GM19043 (cell line): ENCODE results near the gene SBF2.

Experiments used
- ATAC-seq: cut with Tn5 transposase; IDR thresholded peaks from one replicate; pipeline ENCODE4 v1.9.1; 2021; ENCODE audit warnings: low read depth; ENCODE audit not compliant: unreplicated experiment

The SBF2 gene

GRCh38 chr11:9874466-9874865 lies 419.6 kb downstream of the SBF2 start:
- no peak for ATAC-seq

GRCh38 chr11:9868641-9869040 lies 425.4 kb downstream of the SBF2 start:
- no peak for ATAC-seq

- no peak for ATAC-seq
Observed at GRCh38 chr11:9862981-9863380, 431.0 kb downstream of the SBF2 start.

GRCh38 chr11:9861860-9862725 lies 431.9 kb downstream of the SBF2 start:
- peak; percentile 95 for ATAC-seq

GRCh38 chr11:9859554-9860305 lies 434.3 kb downstream of the SBF2 start:
- no peak for ATAC-seq

GRCh38 chr11:9858822-9859221 lies 435.2 kb downstream of the SBF2 start:
- no peak for ATAC-seq

- no peak for ATAC-seq
Observed at GRCh38 chr11:9858218-9858617, 435.8 kb downstream of the SBF2 start.

GRCh38 chr11:9855579-9856287 lies 438.3 kb downstream of the SBF2 start:
- no peak for ATAC-seq

GRCh38 chr11:9853929-9854552 lies 440.0 kb downstream of the SBF2 start:
- no peak for ATAC-seq

- no peak for ATAC-seq
Observed at GRCh38 chr11:9852465-9852864, 441.6 kb downstream of the SBF2 start.

GRCh38 chr11:9851366-9851765 lies 442.7 kb downstream of the SBF2 start:
- no peak for ATAC-seq

GRCh38 chr11:9850224-9850895 lies 443.7 kb downstream of the SBF2 start:
- ATAC-seq, result no peak

GRCh38 chr11:9849389-9849788 lies 444.6 kb downstream of the SBF2 start:
- no peak for ATAC-seq

GRCh38 chr11:9847636-9848035 lies 446.4 kb downstream of the SBF2 start:
- ATAC-seq, result no peak

- no peak for ATAC-seq
Observed at GRCh38 chr11:9842923-9843322, 451.1 kb downstream of the SBF2 start.

- ATAC-seq, result no peak
Observed at GRCh38 chr11:9840460-9841004, 453.5 kb downstream of the SBF2 start.

- no peak for ATAC-seq
Observed at GRCh38 chr11:9839550-9839949, 454.5 kb downstream of the SBF2 start.

GRCh38 chr11:9838961-9839360 lies 455.1 kb downstream of the SBF2 start:
- ATAC-seq, result no peak

- no peak for ATAC-seq
Observed at GRCh38 chr11:9838229-9838628, 455.8 kb downstream of the SBF2 start.

GRCh38 chr11:9834291-9834690 lies 459.7 kb downstream of the SBF2 start:
- ATAC-seq, result no peak
